Natural killer cell (primary cell): ENCODE measurements around the gene ROCK1. TPM values are rescaled to one million over a fixed set of nuclear protein-coding genes. Genes with fewer than 3 reads are reported as not detected.
"Not testable (repeated sequence)": the region's sequence is repeated elsewhere in the genome, so short reads cannot be mapped to it uniquely, and the experiment has no call there.

Experiments used
- ATAC-seq, 3 donors: fragments of 150-1000 bp in 2 of 3; fragments of 200-7000 bp in 1 of 3; cut with Tn5 transposase; 1 replicate in 1 of 3; 2 replicates in 2 of 3; pipeline ENCODE4 v1.10.0; 2021; ENCODE audit warnings: mild to moderate bottlenecking in 2 of 3, moderate library complexity in 2 of 3
- DNase-seq, 2 donors: peaks; one replicate each; pipeline versions ENCODE4 v3.0.0 to v3.0.0-alpha.2; 2013 to 2021; ENCODE audit warnings: mixed read lengths in 1 of 2
- H3K27ac ChIP-seq: one replicate; pipeline ENCODE4 v1.5.1; 2013; ENCODE audit warnings: mild to moderate bottlenecking, low read length
- H3K27me3 ChIP-seq: one replicate; pipeline ENCODE4 v1.6.1; 2013; ENCODE audit warnings: low read length; ENCODE audit not compliant: control insufficient read depth, insufficient read depth
- H3K36me3 ChIP-seq: one replicate; pipeline ENCODE4 v1.6.1; 2013; ENCODE audit warnings: low read length; ENCODE audit not compliant: control insufficient read depth, insufficient read depth
- H3K4me1 ChIP-seq: one replicate; pipeline ENCODE4 v1.6.1; 2013; ENCODE audit warnings: low read length; ENCODE audit not compliant: control insufficient read depth, insufficient read depth
- H3K4me3 ChIP-seq: one replicate; pipeline ENCODE4 v1.5.1; 2013; ENCODE audit warnings: low read length
- H3K9me3 ChIP-seq: one replicate; pipeline ENCODE4 v1.6.1; 2013; ENCODE audit warnings: low read length; ENCODE audit not compliant: control insufficient read depth, insufficient read depth
- H3K27ac Mint-ChIP-seq, 2 donors: one replicate each; pipeline ENCODE4 v1.8.0; 2022; ENCODE audit warnings: mild to moderate bottlenecking in 2 of 2, mixed read lengths in 2 of 2, moderate library complexity in 1 of 2
- H3K27me3 Mint-ChIP-seq, 2 donors: one replicate each; pipeline ENCODE4 v1.8.0; 2022; ENCODE audit warnings: low read depth in 2 of 2, mixed read lengths in 2 of 2
- H3K36me3 Mint-ChIP-seq: one replicate; pipeline ENCODE4 v1.8.0; 2022; ENCODE audit warnings: mixed read lengths
- H3K4me1 Mint-ChIP-seq, 2 donors: one replicate each; pipeline ENCODE4 v1.8.0; 2022; ENCODE audit warnings: mixed read lengths in 2 of 2
- H3K4me3 Mint-ChIP-seq: one replicate; pipeline ENCODE4 v1.8.0; 2022; ENCODE audit warnings: mild to moderate bottlenecking, moderate library complexity, mixed read lengths
- H3K9me3 Mint-ChIP-seq, 2 donors: one replicate each; pipeline ENCODE4 v1.8.0; 2022; ENCODE audit warnings: mixed read lengths in 2 of 2
- CTCF ChIP-seq: fragments of 200-600 bp; IDR thresholded peaks from one replicate; pipeline ENCODE4 v1.8.0; 2022; ENCODE audit warnings: antibody characterized with exemption
- WGBS: methylation state at CpG from one replicate; pipeline ENCODE4 v1.1.7; 2013; ENCODE audit warnings: missing lambda C conversion rate; ENCODE audit not compliant: insufficient coverage; 5-methylcytosine and 5-hydroxymethylcytosine counted together
- intact Hi-C: fragments of 100-400 bp; cut with micrococcal nuclease; formaldehyde crosslinking; loops from one replicate; pipeline ENCODE4 v1.14.2; 2022
- total RNA-seq, 4 donors: library from RNA; stranded (reverse); fragments of 120-200 nt in 1 of 4; gene quantifications; one replicate each; pipeline versions ENCODE4 v1.2.3 to v1.2.4, GENCODE V29; 2013 to 2022

The ROCK1 gene
- total RNA-seq, 3 donors from 2014 or later (not counting 1 experiment from before 2014, with no cell fraction given) = 139 to 152 (median 149) TPM

GRCh38 chr18:20963027-20963426, 148.6 kb downstream of the ROCK1 start:
- Mint-ChIP-seq H3K36me3 (peaks cover 6% of the 10 kb centered on the region), H3K9me3 (no peaks in the 10 kb centered on the region), H3K27ac (no peak overlapping the region), H3K4me1 (no peaks in the 10 kb centered on the region), H3K27me3 (no peaks in the 10 kb centered on the region), H3K4me3 (no peak overlapping the region)
- Histone ChIP-seq H3K4me3 (no peak overlapping the region), H3K9me3 (no peaks in the 10 kb centered on the region), H3K27me3 (no peaks in the 10 kb centered on the region), H3K36me3 (peaks cover 44% of the 10 kb centered on the region), H3K4me1 (no peaks in the 10 kb centered on the region), H3K27ac (no peak overlapping the region)
- ATAC-seq (no peak), DNase-seq (no peak)
- intact Hi-C loops = no loop called here
- WGBS = no CpG with 5 or more reads among the region's 2 CpGs
- no peak for TF ChIP-seq CTCF

- H3K27me3 Mint-ChIP-seq = no peaks in the 10 kb centered on the region
Observed at GRCh38 chr18:20960735-20961134, 150.9 kb downstream of the ROCK1 start.

GRCh38 chr18:20950827-20951226, 160.8 kb downstream of the ROCK1 start:
- 57% methylated on average over 1 of the region's 2 CpGs for WGBS
- H3K4me1 ChIP-seq, H3K4me3 ChIP-seq, H3K27ac ChIP-seq, H3K36me3 Mint-ChIP-seq, H3K9me3 ChIP-seq, DNase-seq, H3K27me3 Mint-ChIP-seq, intact Hi-C loops, ATAC-seq, H3K36me3 ChIP-seq, H3K27me3 ChIP-seq, H3K4me1 Mint-ChIP-seq, H3K9me3 Mint-ChIP-seq, H3K4me3 Mint-ChIP-seq: not testable (repeated sequence)
- H3K27ac Mint-ChIP-seq = peak overlapping the region in 1 of 2 donors; percentile 63

More at GRCh38 chr18:20960735-20961134, 150.9 kb downstream of the ROCK1 start:
- no peaks in the 10 kb centered on the region for H3K9me3 ChIP-seq
- TF ChIP-seq CTCF = no peak
- peaks cover 22% of the 10 kb centered on the region for H3K36me3 ChIP-seq
- intact Hi-C loops = no loop called here
- Mint-ChIP-seq H3K9me3 (no peaks in the 10 kb centered on the region), H3K4me3 (no peak overlapping the region), H3K27ac (peak overlapping the region in 1 of 2 donors; percentile 83), H3K36me3 (no peaks in the 10 kb centered on the region), H3K4me1 (no peaks in the 10 kb centered on the region)
- no peak overlapping the region for H3K27ac ChIP-seq
- no CpG with 5 or more reads among the region's 1 CpG for WGBS
- DNase-seq (no peak), ATAC-seq (no peak)
- no peak overlapping the region for H3K4me3 ChIP-seq
- no peaks in the 10 kb centered on the region for H3K4me1 ChIP-seq
- H3K27me3 ChIP-seq = no peaks in the 10 kb centered on the region

Other genes with a start within 250 kb of the ROCK1 start
- not detected for gene GREB1L, start 130.4 kb upstream of the ROCK1 start, total RNA-seq